Panc1 (cell line): ENCODE measurements around the gene PKIB. TPM values are rescaled to one million over a fixed set of nuclear protein-coding genes. Genes with fewer than 3 reads are reported as not detected.

ENCODE experiments used
- ATAC-seq: fragments of 200-7000 bp; cut with Tn5 transposase; 2 replicates; pipeline ENCODE4 v1.9.1; 2020; ENCODE audit warnings: mild to moderate bottlenecking, moderate library complexity
- BruUV-seq: library from RNA; stranded (reverse); fragments of 400-500 nt; replicated peaks from 2 replicates; lab custom pipeline; 2021; lab: Mats Ljungman, UMichigan
- CTCF ChIA-PET: fragments of 300-600 bp; sonication (Branson Sonifier 250); formaldehyde crosslinking; loops from one replicate; lab custom pipeline; 2022; ENCODE audit warnings: antibody characterized with exemption; lab: Charles Lee
- POLR2A ChIA-PET: fragments of 300-600 bp; sonication (Branson Sonifier 250); formaldehyde crosslinking; loops from one replicate; lab custom pipeline; 2022; ENCODE audit warnings: antibody characterized with exemption; lab: Charles Lee
- DNase-seq: peaks from one replicate; pipeline ENCODE4 v3.0.0-alpha.2; 2010; ENCODE audit warnings: low read depth, low spot score
- H3K27ac ChIP-seq: 2 replicates; pipeline ENCODE4 v1.5.1; 2011; ENCODE audit warnings: mild to moderate bottlenecking, low read length, inconsistent platforms
- H3K27me3 ChIP-seq: fragments of 200-500 bp; sonication (Bioruptor generic); 2 replicates; pipeline ENCODE4 v1.6.0; 2014; ENCODE audit warnings: low read length, inconsistent platforms; ENCODE audit not compliant: control insufficient read depth, insufficient read depth
- H3K36me3 ChIP-seq: fragments of 200-500 bp; sonication (Bioruptor generic); 2 replicates; pipeline ENCODE4 v1.5.1; 2014; ENCODE audit warnings: inconsistent platforms, mild to moderate bottlenecking, low read length, moderate library complexity; ENCODE audit not compliant: control insufficient read depth, insufficient read depth
- H3K4me1 ChIP-seq: 2 replicates; pipeline ENCODE4 v1.5.1; 2011; ENCODE audit warnings: inconsistent platforms, mild to moderate bottlenecking, low read length, moderate library complexity; ENCODE audit not compliant: control insufficient read depth, insufficient read depth
- H3K4me3 ChIP-seq, 2 experiments: 2 replicates each; pipeline ENCODE4 v1.5.1; 2011 to 2012; ENCODE audit warnings: low read depth in 2 of 2, low read length in 2 of 2, mild to moderate bottlenecking in 2 of 2, inconsistent platforms in 1 of 2, moderate library complexity in 1 of 2
- H3K9me3 ChIP-seq: fragments of 200-500 bp; sonication (Bioruptor generic); 2 replicates; pipeline ENCODE4 v1.5.1; 2014; ENCODE audit warnings: low read depth, mild to moderate bottlenecking, inconsistent platforms, low read length, moderate library complexity; ENCODE audit not compliant: control insufficient read depth, insufficient read depth
- CTCF ChIP-seq: fragments of 450-650 bp; IDR thresholded peaks from 2 replicates; pipeline ENCODE4 v1.5.1; 2017; ENCODE audit warnings: mild to moderate bottlenecking
- POLR2AphosphoS5 ChIP-seq: IDR thresholded peaks from 2 replicates; pipeline ENCODE4 v1.6.1; 2012; ENCODE audit warnings: mild to moderate bottlenecking, low read depth, low read length, moderate library complexity
- REST ChIP-seq, 2 experiments: IDR thresholded peaks; 2 replicates each; pipeline ENCODE4 v1.6.1; 2011 to 2012; ENCODE audit warnings: low read depth in 2 of 2, control low read depth in 1 of 2, low read length in 1 of 2, mild to moderate bottlenecking in 1 of 2, moderate library complexity in 1 of 2; ENCODE audit not compliant: insufficient read depth in 1 of 2
- SIN3A ChIP-seq: IDR thresholded peaks from 2 replicates; pipeline ENCODE4 v1.6.1; 2012; ENCODE audit warnings: low read depth, mild to moderate bottlenecking, low read length, moderate library complexity, borderline replicate concordance; ENCODE audit not compliant: insufficient read depth
- TCF7L2 ChIP-seq: IDR thresholded peaks from 2 replicates; pipeline ENCODE4 v1.6.1; 2011; ENCODE audit warnings: mild to moderate bottlenecking, low read depth, low read length, inconsistent platforms
- in situ Hi-C: cut with HindIII; loops from 2 replicates; pipeline ENCODE4 v1.10.0; 2016; ENCODE audit warnings: low sequenced_read_pairs, low pct_unique_long_range_greater_than_20kb
- intact Hi-C: fragments of 100-400 bp; cut with micrococcal nuclease; formaldehyde crosslinking; loops from one replicate; pipeline ENCODE4 v1.10.0; 2022; ENCODE audit not compliant: unreplicated experiment
- total RNA-seq: library from RNA; stranded (reverse); gene quantifications from one replicate; pipeline ENCODE4 v1.2.1, GENCODE V29; 2021; ENCODE audit not compliant: unreplicated experiment

PKIB gene
- total RNA-seq, 1 experiment from 2014 or later = 1.1 TPM

- CTCF ChIA-PET = no interaction called here
- intact Hi-C loops (no loop called here), in situ Hi-C loops (no loop called here)
- no peaks in the 10 kb centered on the region for H3K27me3 ChIP-seq
- no peak for TF ChIP-seq SIN3A
- TF ChIP-seq POLR2AphosphoS5 = no peak
- no peak for TF ChIP-seq CTCF
- TF ChIP-seq REST (IDR thresholded peaks at IDR 0.05; ENCODE audit: insufficient read depth in 1 of 2, low read depth in 2 of 2, low read length in 1 of 2) = no peak
- TF ChIP-seq TCF7L2 = no peak
- no peak for DNase-seq
- H3K9me3 ChIP-seq = no peaks in the 10 kb centered on the region
- no peak overlapping the region for H3K4me3 ChIP-seq
- H3K4me1 ChIP-seq = no peaks in the 10 kb centered on the region
- H3K36me3 ChIP-seq = no peaks in the 10 kb centered on the region
- no TSS peak for BruUV-seq
- ATAC-seq = no peak
- H3K27ac ChIP-seq = no peak overlapping the region
- POLR2A ChIA-PET = no interaction called here
Observed at GRCh38 chr6:122567034-122567433, 43.2 kb upstream of the PKIB start.

- TF ChIP-seq POLR2AphosphoS5 (no peak), REST (IDR thresholded peaks at IDR 0.05; ENCODE audit: insufficient read depth in 1 of 2, low read depth in 2 of 2, low read length in 1 of 2) (no peak), CTCF (no peak), TCF7L2 (no peak)
- no peak overlapping the region for H3K4me3 ChIP-seq
- no peaks in the 10 kb centered on the region for H3K27me3 ChIP-seq
- intact Hi-C loops (no loop called here), in situ Hi-C loops (no loop called here)
- no TSS peak for BruUV-seq
- H3K9me3 ChIP-seq = no peaks in the 10 kb centered on the region
- ChIA-PET CTCF (no interaction called here), POLR2A (interaction anchor here (0.6 kb wide), 1 partner anchor 898 kb away, joined by 3 read pairs; no protein-coding TSS in a partner anchor)
- no peaks in the 10 kb centered on the region for H3K4me1 ChIP-seq
- no peak overlapping the region for H3K27ac ChIP-seq
- no peak for ATAC-seq
- no peak for DNase-seq
- no peaks in the 10 kb centered on the region for H3K36me3 ChIP-seq
Observed at GRCh38 chr6:122568350-122568749, 41.9 kb upstream of the PKIB start.
